Measurements from ENCODE around the gene PTGDR2. TPM values are rescaled to one million over a fixed set of nuclear protein-coding genes. Genes with fewer than 3 reads are reported as not detected.

Gene PTGDR2
- total RNA-seq, 1 donor from 2014 or later = not detected

DNA sequence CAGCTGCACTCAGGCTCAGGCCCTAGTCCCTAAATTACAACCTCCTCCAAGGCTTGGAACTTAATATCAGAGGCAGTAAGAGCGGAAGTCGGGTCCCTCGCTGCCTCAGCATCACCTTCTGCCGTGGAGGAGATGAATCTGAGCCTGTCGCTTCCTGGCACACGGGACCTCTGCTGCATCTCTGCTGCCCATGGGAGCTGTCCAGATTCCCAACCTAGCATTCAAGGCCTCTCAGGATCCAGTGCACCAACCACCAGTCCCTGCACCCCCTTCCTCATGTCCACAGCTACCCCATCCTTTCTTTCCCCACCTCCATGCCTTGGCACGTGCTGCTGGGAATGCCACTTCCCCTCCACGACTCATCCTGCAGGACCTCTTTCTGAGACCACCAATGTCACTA, 2.5 kb upstream of the PTGDR2 start:
- FAIRE-seq (no peak), DNase-seq (ENCODE audit: low read depth) (no peak)
- Histone ChIP-seq H3K36me3 (ENCODE audit: control insufficient read depth, insufficient read depth, low read length) (no peaks in the 10 kb centered on the region), H3K27me3 (ENCODE audit: control insufficient read depth, insufficient read depth, low read length) (no peaks in the 10 kb centered on the region), H3K4me3 (ENCODE audit: low read depth, low read length) (no peak overlapping the region)
- TF ChIP-seq, protein P1, sequence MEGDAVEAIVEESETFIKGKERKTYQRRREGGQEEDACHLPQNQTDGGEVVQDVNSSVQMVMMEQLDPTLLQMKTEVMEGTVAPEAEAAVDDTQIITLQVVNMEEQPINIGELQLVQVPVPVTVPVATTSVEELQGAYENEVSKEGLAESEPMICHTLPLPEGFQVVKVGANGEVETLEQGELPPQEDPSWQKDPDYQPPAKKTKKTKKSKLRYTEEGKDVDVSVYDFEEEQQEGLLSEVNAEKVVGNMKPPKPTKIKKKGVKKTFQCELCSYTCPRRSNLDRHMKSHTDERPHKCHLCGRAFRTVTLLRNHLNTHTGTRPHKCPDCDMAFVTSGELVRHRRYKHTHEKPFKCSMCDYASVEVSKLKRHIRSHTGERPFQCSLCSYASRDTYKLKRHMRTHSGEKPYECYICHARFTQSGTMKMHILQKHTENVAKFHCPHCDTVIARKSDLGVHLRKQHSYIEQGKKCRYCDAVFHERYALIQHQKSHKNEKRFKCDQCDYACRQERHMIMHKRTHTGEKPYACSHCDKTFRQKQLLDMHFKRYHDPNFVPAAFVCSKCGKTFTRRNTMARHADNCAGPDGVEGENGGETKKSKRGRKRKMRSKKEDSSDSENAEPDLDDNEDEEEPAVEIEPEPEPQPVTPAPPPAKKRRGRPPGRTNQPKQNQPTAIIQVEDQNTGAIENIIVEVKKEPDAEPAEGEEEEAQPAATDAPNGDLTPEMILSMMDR (IDR thresholded peaks at IDR 0.05; ENCODE audit: insufficient read depth, low read length, severe bottlenecking) = no peak

DNA sequence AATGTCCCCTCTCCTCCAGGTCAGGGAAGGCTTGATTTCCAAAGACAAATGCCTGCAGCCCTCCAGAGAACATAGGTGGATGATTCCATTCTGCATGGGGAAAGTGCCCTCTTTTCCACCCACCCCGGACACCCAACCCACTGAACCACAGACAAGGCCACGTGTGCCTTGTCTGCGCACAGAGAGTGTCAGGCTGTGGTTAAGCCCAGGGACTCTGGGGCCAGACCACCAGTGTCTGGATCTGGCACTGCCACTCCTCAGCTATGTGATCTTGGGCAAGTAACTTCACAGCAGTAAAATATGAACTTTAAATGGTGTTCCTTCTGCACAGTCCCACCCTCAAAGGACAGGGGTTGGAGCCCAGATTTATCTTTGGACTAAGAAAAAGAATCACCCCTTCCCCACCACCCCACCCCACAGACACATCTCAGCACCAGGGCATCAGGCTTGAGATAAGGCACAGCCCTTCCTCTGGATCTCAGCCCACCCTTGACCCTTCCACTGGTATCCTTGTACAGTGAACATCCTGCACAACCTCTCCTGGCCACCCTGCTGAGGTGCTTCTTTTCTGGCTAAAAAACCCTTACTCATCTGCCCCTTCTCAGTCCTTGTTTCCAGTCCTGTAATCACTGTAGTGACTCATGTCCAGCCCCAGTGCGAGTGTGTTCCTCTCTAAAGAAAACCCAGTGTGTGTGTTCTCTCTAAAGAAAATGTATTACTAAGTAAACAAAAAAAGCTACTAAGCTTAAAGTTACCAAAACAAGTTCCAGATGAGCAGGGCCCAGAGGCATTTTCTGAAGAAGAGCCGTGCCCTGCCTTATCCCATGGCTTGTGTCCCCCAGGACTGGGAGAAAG, 1.9 kb upstream of the PTGDR2 start:
- H3K4me3 ChIP-seq (ENCODE audit: low read depth, low read length) = no peak overlapping the region
- DNase-seq (ENCODE audit: low read depth) = peak; percentile 54
- no peaks in the 10 kb centered on the region for H3K27me3 ChIP-seq (ENCODE audit: control insufficient read depth, insufficient read depth, low read length)
- FAIRE-seq = no peak
- H3K36me3 ChIP-seq (ENCODE audit: control insufficient read depth, insufficient read depth, low read length) = no peaks in the 10 kb centered on the region
- TF ChIP-seq, protein P1 (IDR thresholded peaks at IDR 0.05; ENCODE audit: insufficient read depth, low read length, severe bottlenecking) = no peak

DNA sequence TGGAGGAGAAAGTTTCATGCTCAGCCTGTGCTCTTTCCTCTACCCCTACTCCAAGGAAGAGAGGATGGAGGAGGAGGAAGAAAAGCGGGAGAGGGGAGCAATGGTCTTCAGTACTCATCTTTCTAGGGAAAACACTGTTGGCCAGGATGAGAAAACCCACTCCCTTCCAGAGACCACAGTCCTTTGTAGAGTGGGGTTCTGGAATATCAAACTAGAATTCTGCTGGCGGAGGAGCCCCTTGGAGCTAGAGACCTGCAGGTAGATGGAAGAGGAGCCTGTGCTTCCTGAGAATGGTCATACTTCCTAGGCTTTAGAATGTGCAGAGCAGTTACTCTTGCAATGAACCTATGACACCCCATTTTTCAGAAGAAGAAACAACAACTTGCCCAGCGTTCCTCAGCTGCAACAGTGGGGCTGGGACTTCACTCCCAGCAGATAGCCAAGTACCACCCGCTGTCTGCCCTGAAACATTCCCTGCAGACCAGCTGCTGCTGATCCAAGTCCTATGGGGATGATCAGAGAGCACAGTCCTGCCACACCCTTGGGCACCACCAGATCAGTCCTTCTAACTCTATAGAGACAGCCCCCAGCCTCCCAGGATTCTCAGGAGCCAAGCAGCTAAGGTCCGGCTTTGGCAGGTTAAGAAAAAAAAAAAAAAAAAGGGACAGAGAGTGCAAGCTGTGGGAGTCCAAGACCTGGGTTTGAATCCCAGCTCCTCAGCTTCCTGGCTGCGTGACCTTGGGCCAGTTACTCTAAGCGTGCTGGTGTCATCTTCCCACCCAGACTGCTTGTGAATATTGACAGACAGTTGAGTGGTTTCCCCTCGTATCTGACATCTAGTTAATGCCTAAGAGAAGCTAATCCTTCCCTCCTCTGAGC, 664 bp downstream of the PTGDR2 start:
- FAIRE-seq = no peak

DNA sequence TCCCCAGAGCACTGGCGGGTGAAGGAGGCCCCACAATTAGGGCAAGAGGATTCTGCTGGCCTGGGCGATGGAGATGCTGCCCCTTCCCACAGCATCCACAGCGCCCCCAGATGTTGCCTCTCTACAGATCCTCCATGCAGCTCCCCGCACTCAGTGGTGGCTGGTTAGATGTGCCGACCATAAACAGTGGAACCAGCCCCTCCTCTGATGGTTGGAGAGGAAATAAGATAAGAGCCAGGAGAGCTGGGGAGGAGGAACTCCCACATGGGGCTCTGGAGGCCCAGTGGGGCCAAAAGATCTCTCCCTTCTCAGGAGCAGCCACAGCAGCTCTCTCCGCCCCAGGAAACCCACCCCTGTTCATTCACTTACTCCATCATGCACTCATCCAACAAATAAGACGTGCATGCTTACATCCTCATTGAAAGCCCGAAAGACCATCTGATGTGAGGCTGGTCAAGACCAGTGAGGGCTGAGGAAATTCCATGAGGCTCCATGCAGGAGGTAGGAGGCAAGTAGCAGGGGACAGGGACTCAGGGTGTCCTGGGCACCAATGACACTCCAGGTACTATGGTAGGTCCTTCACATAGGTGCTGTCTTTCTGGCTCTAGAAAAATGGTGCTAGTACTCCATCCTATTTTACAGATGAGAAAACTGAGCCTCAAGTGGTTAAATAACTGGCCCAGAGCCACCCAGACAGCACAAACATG, 1.5 kb downstream of the PTGDR2 start:
- FAIRE-seq (no peak), DNase-seq (ENCODE audit: low read depth) (no peak)
- H3K4me3 ChIP-seq (ENCODE audit: low read depth, low read length) = no peak overlapping the region
- no peaks in the 10 kb centered on the region for H3K27me3 ChIP-seq (ENCODE audit: control insufficient read depth, insufficient read depth, low read length)
- peaks cover 3% of the 10 kb centered on the region for H3K36me3 ChIP-seq (ENCODE audit: control insufficient read depth, insufficient read depth, low read length)
- TF ChIP-seq, protein P1 (IDR thresholded peaks at IDR 0.05; ENCODE audit: insufficient read depth, low read length, severe bottlenecking) = no peak

More for the DNA sequence above, 664 bp downstream of the PTGDR2 start:
- Histone ChIP-seq H3K4me3 (ENCODE audit: low read depth, low read length) (no peak overlapping the region), H3K36me3 (ENCODE audit: control insufficient read depth, insufficient read depth, low read length) (peaks cover 2% of the 10 kb centered on the region), H3K27me3 (ENCODE audit: control insufficient read depth, insufficient read depth, low read length) (no peaks in the 10 kb centered on the region)
- TF ChIP-seq, protein P1 (IDR thresholded peaks at IDR 0.05; ENCODE audit: insufficient read depth, low read length, severe bottlenecking) = no peak
- DNase-seq (ENCODE audit: low read depth) = no peak

DNA sequence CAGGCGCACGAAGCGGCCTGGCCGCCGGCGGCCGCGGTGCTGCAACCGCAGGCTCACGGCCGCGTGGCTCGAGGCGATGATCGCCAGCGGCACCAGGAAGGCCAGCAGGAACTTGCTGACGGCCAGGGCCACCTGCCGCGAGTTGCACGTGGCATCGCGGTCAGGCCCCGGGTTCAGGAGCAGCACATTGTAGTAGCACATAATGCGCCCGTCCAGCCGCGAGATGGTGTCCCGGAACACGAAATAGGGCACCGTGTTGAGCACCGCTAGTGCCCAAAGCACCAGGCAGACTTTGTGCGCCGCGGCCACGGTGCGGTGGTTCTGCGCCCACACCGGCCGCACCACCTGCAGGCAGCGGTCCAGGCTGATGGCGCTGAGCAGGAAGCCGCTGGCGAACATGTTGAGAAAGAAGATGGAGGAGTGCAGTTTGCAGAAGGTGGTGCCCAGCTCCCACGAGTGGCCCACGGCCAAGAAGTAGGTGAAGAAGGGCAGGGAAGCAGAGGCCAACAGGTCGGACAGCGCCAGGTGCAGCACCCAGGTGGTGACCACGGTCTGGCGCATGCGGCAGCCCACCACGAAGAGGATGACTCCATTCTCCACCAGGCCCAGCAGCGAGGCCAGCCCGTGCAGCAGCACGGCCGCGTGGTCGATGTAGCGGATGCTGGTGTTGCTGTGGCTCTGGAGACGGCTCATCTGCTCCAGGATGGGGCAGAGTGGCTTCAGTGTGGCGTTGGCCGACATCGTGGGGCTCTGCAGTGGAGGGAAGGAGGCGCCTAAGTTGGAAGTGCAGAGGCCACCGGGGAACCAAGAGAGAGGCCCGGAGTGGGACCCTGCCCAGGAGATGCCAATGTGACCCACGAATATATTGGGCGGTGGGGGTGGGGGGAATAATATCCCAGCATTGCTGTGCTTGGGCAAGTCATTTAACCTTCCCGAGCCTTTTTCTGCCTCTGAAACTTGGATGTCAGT, 2.5 kb downstream of the PTGDR2 start:
- FAIRE-seq (no peak), DNase-seq (ENCODE audit: low read depth) (no peak)
- Histone ChIP-seq H3K27me3 (ENCODE audit: control insufficient read depth, insufficient read depth, low read length) (no peaks in the 10 kb centered on the region), H3K36me3 (ENCODE audit: control insufficient read depth, insufficient read depth, low read length) (peaks cover 5% of the 10 kb centered on the region), H3K4me3 (ENCODE audit: low read depth, low read length) (no peak overlapping the region)
- TF ChIP-seq, protein P1 (IDR thresholded peaks at IDR 0.05; ENCODE audit: insufficient read depth, low read length, severe bottlenecking) = no peak
